HEK293 (cell line): ENCODE results near the gene MTHFD1L.

Source experiments
- FEZF1 ChIP-seq: fragments of 450-650 bp; formaldehyde crosslinking; IDR thresholded peaks from 2 replicates; pipeline ENCODE4 v1.5.1; 2016; ENCODE audit warnings: missing biosample characterization, missing genetic modification characterization
- GFI1B ChIP-seq: fragments of 450-650 bp; formaldehyde crosslinking; IDR thresholded peaks from 2 replicates; pipeline ENCODE4 v1.5.1; 2016; ENCODE audit warnings: missing biosample characterization, missing genetic modification characterization
- GLI4 ChIP-seq: fragments of 450-650 bp; formaldehyde crosslinking; IDR thresholded peaks from 2 replicates; pipeline ENCODE4 v1.5.1; 2016; ENCODE audit warnings: missing biosample characterization, missing genetic modification characterization
- KLF16 ChIP-seq: fragments of 450-650 bp; formaldehyde crosslinking; IDR thresholded peaks from 2 replicates; pipeline ENCODE4 v1.5.1; 2017; ENCODE audit warnings: missing biosample characterization, missing genetic modification characterization
- OSR2 ChIP-seq: fragments of 450-650 bp; formaldehyde crosslinking; IDR thresholded peaks from 2 replicates; pipeline ENCODE4 v1.5.1; 2016; ENCODE audit warnings: missing biosample characterization, missing genetic modification characterization
- PRDM1 ChIP-seq: fragments of 450-650 bp; formaldehyde crosslinking; IDR thresholded peaks from 2 replicates; pipeline ENCODE4; 2016; ENCODE audit warnings: missing biosample characterization, missing genetic modification characterization
- SP2 ChIP-seq: fragments of 450-650 bp; formaldehyde crosslinking; IDR thresholded peaks from 2 replicates; pipeline ENCODE4 v1.5.1; 2016; ENCODE audit warnings: missing biosample characterization, missing genetic modification characterization
- SP3 ChIP-seq: fragments of 450-650 bp; formaldehyde crosslinking; IDR thresholded peaks from 2 replicates; pipeline ENCODE4 v1.5.1; 2016; ENCODE audit warnings: missing biosample characterization, missing genetic modification characterization
- YY1 ChIP-seq: fragments of 450-650 bp; formaldehyde crosslinking; IDR thresholded peaks from 2 replicates; pipeline ENCODE4 v1.5.1; 2018; ENCODE audit warnings: missing biosample characterization, missing genetic modification characterization
- ZBTB7A ChIP-seq: fragments of 450-650 bp; formaldehyde crosslinking; IDR thresholded peaks from 2 replicates; pipeline ENCODE4 v1.5.1; 2016; ENCODE audit warnings: low read depth, missing biosample characterization, missing genetic modification characterization
- ZFP69B ChIP-seq: fragments of 450-650 bp; formaldehyde crosslinking; IDR thresholded peaks from 2 replicates; pipeline ENCODE4 v1.5.1; 2016; ENCODE audit warnings: missing biosample characterization, missing genetic modification characterization
- ZNF114 ChIP-seq: fragments of 450-650 bp; formaldehyde crosslinking; IDR thresholded peaks from 2 replicates; pipeline ENCODE4 v1.5.0; 2017; ENCODE audit warnings: missing biosample characterization, missing genetic modification characterization
- ZNF140 ChIP-seq: fragments of 450-650 bp; formaldehyde crosslinking; IDR thresholded peaks from 2 replicates; pipeline ENCODE4 v1.5.1; 2016; ENCODE audit warnings: missing biosample characterization, missing genetic modification characterization
- ZNF184 ChIP-seq: fragments of 450-650 bp; IDR thresholded peaks from 2 replicates; pipeline ENCODE4 v1.5.1; 2018; ENCODE audit warnings: missing biosample characterization, mild to moderate bottlenecking, missing genetic modification characterization
- ZNF214 ChIP-seq: fragments of 450-650 bp; formaldehyde crosslinking; IDR thresholded peaks from 2 replicates; pipeline ENCODE4 v1.5.1; 2017; ENCODE audit warnings: missing biosample characterization, mild to moderate bottlenecking, missing genetic modification characterization, borderline replicate concordance
- ZNF341 ChIP-seq: fragments of 450-650 bp; formaldehyde crosslinking; IDR thresholded peaks from 2 replicates; pipeline ENCODE4; 2016; ENCODE audit warnings: low read depth, missing biosample characterization, missing genetic modification characterization
- ZNF394 ChIP-seq: fragments of 450-650 bp; formaldehyde crosslinking; IDR thresholded peaks from 2 replicates; pipeline ENCODE4 v1.5.1; 2016; ENCODE audit warnings: missing biosample characterization, missing genetic modification characterization, mild to moderate bottlenecking, moderate library complexity, borderline replicate concordance
- ZNF404 ChIP-seq: fragments of 450-650 bp; formaldehyde crosslinking; IDR thresholded peaks from 2 replicates; pipeline ENCODE4 v1.5.1; 2017; ENCODE audit warnings: missing biosample characterization, missing genetic modification characterization
- ZNF530 ChIP-seq: fragments of 450-650 bp; formaldehyde crosslinking; IDR thresholded peaks from 2 replicates; pipeline ENCODE4 v1.5.1; 2016; ENCODE audit warnings: low read depth, missing biosample characterization, missing genetic modification characterization
- ZNF610 ChIP-seq: fragments of 450-650 bp; formaldehyde crosslinking; IDR thresholded peaks from 2 replicates; pipeline ENCODE4 v1.5.1; 2016; ENCODE audit warnings: missing biosample characterization, missing genetic modification characterization, borderline replicate concordance
- ZNF621 ChIP-seq: fragments of 450-650 bp; formaldehyde crosslinking; IDR thresholded peaks from 2 replicates; pipeline ENCODE4 v1.5.1; 2017; ENCODE audit warnings: missing biosample characterization, missing genetic modification characterization
- ZNF626 ChIP-seq: fragments of 450-650 bp; sonication (Bioruptor Pico); formaldehyde crosslinking; IDR thresholded peaks from 2 replicates; pipeline ENCODE4 v1.5.1; 2018; ENCODE audit warnings: missing biosample characterization, missing genetic modification characterization, inconsistent platforms
- ZNF658 ChIP-seq: fragments of 450-650 bp; formaldehyde crosslinking; IDR thresholded peaks from 2 replicates; pipeline ENCODE4; 2016; ENCODE audit warnings: missing biosample characterization, missing genetic modification characterization
- ZSCAN30 ChIP-seq: fragments of 450-650 bp; IDR thresholded peaks from 2 replicates; pipeline ENCODE4 v1.5.1; 2018; ENCODE audit warnings: missing biosample characterization, mild to moderate bottlenecking, missing genetic modification characterization, moderate library complexity
- TF ChIP-seq, protein P1 (sequence below): fragments of 450-650 bp; formaldehyde crosslinking; IDR thresholded peaks from 2 replicates; pipeline ENCODE4 v1.5.1; 2016; ENCODE audit warnings: missing biosample characterization, missing genetic modification characterization
- TF ChIP-seq, protein P2 (sequence below): fragments of 450-650 bp; formaldehyde crosslinking; IDR thresholded peaks from 2 replicates; pipeline ENCODE4 v1.5.1; 2016; ENCODE audit warnings: missing biosample characterization, missing genetic modification characterization, borderline replicate concordance
- TF ChIP-seq, protein P3 (sequence below): IDR thresholded peaks from 2 replicates; pipeline ENCODE4 v1.6.1; 2011; ENCODE audit warnings: mild to moderate bottlenecking, low read depth, low read length, borderline replicate concordance
- TF ChIP-seq, protein P4 (sequence below): sonication (generic); formaldehyde crosslinking; IDR thresholded peaks from 2 replicates; pipeline ENCODE4 v1.8.1; 2022; ENCODE audit warnings: mild to moderate bottlenecking, moderate library complexity, missing genetic modification reagents
- TF ChIP-seq, protein P5 (sequence below): fragments of 450-650 bp; formaldehyde crosslinking; IDR thresholded peaks from 2 replicates; pipeline ENCODE4 v1.5.1; 2016; ENCODE audit warnings: missing biosample characterization, missing genetic modification characterization

The MTHFD1L gene

DNA sequence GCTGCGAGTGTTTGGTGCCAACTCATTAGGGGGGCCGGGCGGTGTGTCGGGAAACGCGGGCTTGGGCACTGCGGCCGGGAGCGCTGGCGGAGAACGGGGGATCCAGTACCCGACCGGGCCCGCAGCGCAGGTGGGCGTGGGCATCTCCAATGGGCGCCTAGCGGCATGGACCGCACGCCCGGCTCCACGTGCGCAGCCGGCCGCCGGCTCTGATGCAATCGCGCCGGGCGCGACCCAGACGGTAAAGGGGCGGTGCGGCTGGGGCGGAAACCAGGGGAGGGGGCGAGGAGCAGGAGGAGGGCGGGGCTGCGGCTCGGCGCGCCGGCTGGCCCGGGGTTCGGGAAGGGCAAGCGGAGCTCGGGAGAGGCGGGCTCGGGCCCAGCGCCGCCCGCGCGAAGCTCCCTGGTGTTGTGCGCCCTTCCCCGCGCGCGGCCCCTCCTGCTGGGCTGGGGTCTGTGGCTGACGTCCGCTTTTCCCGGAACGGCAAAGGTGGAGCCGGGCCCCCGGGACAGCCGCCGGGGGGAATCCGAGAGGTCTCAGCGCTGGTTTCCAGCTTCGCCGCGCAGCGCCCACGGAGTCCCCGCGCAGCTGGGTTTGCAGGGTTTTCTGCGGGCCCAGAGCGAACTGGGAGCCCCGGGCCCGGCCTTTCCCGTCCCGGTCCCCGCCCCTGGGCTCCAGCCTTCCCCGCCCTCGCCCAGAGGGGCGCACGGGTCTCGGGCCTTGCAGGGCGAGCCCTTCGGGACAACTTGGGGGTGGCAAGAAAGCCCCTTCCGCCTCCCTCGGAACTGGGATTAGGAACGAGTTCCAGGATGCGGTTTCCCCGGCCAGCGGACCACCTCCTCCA is 867 bp downstream of the MTHFD1L start (continued):
- TF ChIP-seq, protein P1, sequence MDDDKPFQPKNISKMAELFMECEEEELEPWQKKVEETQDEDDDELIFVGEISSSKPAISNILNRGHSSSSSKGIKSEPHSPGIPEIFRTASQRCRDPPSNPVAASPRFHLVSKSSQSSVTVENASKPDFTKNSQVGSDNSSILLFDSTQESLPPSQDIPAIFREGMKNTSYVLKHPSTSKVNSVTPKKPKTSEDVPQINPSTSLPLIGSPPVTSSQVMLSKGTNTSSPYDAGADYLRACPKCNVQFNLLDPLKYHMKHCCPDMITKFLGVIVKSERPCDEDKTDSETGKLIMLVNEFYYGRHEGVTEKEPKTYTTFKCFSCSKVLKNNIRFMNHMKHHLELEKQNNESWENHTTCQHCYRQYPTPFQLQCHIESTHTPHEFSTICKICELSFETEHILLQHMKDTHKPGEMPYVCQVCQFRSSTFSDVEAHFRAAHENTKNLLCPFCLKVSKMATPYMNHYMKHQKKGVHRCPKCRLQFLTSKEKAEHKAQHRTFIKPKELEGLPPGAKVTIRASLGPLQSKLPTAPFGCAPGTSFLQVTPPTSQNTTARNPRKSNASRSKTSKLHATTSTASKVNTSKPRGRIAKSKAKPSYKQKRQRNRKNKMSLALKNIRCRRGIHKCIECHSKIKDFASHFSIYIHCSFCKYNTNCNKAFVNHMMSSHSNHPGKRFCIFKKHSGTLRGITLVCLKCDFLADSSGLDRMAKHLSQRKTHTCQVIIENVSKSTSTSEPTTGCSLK, result no peak
- TF ChIP-seq GLI4 (tag by site-specific recombination), result no peak
- TF ChIP-seq, protein P2, sequence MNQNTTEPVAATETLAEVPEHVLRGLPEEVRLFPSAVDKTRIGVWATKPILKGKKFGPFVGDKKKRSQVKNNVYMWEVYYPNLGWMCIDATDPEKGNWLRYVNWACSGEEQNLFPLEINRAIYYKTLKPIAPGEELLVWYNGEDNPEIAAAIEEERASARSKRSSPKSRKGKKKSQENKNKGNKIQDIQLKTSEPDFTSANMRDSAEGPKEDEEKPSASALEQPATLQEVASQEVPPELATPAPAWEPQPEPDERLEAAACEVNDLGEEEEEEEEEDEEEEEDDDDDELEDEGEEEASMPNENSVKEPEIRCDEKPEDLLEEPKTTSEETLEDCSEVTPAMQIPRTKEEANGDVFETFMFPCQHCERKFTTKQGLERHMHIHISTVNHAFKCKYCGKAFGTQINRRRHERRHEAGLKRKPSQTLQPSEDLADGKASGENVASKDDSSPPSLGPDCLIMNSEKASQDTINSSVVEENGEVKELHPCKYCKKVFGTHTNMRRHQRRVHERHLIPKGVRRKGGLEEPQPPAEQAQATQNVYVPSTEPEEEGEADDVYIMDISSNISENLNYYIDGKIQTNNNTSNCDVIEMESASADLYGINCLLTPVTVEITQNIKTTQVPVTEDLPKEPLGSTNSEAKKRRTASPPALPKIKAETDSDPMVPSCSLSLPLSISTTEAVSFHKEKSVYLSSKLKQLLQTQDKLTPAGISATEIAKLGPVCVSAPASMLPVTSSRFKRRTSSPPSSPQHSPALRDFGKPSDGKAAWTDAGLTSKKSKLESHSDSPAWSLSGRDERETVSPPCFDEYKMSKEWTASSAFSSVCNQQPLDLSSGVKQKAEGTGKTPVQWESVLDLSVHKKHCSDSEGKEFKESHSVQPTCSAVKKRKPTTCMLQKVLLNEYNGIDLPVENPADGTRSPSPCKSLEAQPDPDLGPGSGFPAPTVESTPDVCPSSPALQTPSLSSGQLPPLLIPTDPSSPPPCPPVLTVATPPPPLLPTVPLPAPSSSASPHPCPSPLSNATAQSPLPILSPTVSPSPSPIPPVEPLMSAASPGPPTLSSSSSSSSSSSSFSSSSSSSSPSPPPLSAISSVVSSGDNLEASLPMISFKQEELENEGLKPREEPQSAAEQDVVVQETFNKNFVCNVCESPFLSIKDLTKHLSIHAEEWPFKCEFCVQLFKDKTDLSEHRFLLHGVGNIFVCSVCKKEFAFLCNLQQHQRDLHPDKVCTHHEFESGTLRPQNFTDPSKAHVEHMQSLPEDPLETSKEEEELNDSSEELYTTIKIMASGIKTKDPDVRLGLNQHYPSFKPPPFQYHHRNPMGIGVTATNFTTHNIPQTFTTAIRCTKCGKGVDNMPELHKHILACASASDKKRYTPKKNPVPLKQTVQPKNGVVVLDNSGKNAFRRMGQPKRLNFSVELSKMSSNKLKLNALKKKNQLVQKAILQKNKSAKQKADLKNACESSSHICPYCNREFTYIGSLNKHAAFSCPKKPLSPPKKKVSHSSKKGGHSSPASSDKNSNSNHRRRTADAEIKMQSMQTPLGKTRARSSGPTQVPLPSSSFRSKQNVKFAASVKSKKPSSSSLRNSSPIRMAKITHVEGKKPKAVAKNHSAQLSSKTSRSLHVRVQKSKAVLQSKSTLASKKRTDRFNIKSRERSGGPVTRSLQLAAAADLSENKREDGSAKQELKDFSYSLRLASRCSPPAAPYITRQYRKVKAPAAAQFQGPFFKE (tag by site-specific recombination), result no peak
- TF ChIP-seq PRDM1 (tag by site-specific recombination), result no peak
- TF ChIP-seq ZNF610 (tag by site-specific recombination), result 0 out of 2 replicates have a peak, but pooled peaks have one; percentile 29
- peak; percentile 27; the same call in 1 of the 2 replicates for TF ChIP-seq ZBTB7A (tag by site-specific recombination)
- peak; percentile 90 for TF ChIP-seq SP3
- no peak for TF ChIP-seq ZNF214 (tag by site-specific recombination)
- peak; percentile 67 for TF ChIP-seq SP2 (tag by site-specific recombination)
- TF ChIP-seq ZNF140 (tag by site-specific recombination), result no peak
- no peak for TF ChIP-seq GFI1B
- TF ChIP-seq, protein P3, sequence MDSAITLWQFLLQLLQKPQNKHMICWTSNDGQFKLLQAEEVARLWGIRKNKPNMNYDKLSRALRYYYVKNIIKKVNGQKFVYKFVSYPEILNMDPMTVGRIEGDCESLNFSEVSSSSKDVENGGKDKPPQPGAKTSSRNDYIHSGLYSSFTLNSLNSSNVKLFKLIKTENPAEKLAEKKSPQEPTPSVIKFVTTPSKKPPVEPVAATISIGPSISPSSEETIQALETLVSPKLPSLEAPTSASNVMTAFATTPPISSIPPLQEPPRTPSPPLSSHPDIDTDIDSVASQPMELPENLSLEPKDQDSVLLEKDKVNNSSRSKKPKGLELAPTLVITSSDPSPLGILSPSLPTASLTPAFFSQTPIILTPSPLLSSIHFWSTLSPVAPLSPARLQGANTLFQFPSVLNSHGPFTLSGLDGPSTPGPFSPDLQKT, result no peak
- no peak for TF ChIP-seq FEZF1 (tag by site-specific recombination)
- TF ChIP-seq ZNF394, result no peak
- peak; percentile 68 for TF ChIP-seq YY1 (tag by site-specific recombination)
- TF ChIP-seq ZNF658, result no peak
- TF ChIP-seq ZNF530, result no peak
- TF ChIP-seq, protein P4, sequence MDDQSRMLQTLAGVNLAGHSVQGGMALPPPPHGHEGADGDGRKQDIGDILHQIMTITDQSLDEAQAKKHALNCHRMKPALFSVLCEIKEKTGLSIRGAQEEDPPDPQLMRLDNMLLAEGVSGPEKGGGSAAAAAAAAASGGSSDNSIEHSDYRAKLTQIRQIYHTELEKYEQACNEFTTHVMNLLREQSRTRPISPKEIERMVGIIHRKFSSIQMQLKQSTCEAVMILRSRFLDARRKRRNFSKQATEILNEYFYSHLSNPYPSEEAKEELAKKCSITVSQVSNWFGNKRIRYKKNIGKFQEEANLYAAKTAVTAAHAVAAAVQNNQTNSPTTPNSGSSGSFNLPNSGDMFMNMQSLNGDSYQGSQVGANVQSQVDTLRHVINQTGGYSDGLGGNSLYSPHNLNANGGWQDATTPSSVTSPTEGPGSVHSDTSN (CRISPR knock-in tag), result peak; percentile 90
- TF ChIP-seq ZNF404 (tag by site-specific recombination), result no peak
- peak; percentile 50; the same call in 1 of the 2 replicates for TF ChIP-seq ZFP69B (tag by site-specific recombination)
- TF ChIP-seq, protein P5, sequence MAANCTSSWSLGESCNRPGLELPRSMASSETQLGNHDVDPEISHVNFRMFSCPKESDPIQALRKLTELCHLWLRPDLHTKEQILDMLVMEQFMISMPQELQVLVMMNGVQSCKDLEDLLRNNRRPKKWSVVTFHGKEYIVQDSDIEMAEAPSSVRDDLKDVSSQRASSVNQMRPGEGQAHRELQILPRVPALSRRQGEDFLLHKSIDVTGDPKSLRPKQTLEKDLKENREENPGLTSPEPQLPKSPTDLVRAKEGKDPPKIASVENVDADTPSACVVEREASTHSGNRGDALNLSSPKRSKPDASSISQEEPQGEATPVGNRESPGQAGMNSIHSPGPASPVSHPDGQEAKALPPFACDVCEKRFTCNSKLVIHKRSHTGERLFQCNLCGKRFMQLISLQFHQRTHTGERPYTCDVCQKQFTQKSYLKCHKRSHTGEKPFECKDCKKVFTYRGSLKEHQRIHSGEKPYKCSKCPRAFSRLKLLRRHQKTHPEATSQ (tag by site-specific recombination), result peak; percentile 56; the same call in 1 of the 2 replicates
- TF ChIP-seq KLF16, result peak; percentile 97
- no peak for TF ChIP-seq OSR2
- TF ChIP-seq ZNF621 (tag by site-specific recombination), result no peak
- TF ChIP-seq ZNF184, result no peak
- no peak for TF ChIP-seq ZNF626 (tag by site-specific recombination)
- no peak for TF ChIP-seq ZNF114 (tag by site-specific recombination)
- peak; percentile 99 for TF ChIP-seq ZNF341 (tag by site-specific recombination)
- TF ChIP-seq ZSCAN30 (tag by site-specific recombination), result peak; percentile 67; the same call in 1 of the 2 replicates
